SK-N-SH treated with all-trans-retinoic acid at 6 μM for 48 hours (cell line): ENCODE results near the gene CCDC57.

Experiments used
- ATAC-seq: fragments of 200-7000 bp; cut with Tn5 transposase; 3 replicates; pipeline ENCODE4 v1.9.1; 2020; ENCODE audit warnings: mild to moderate bottlenecking, moderate library complexity
- ARNTL ChIP-seq: fragments of 450-650 bp; formaldehyde crosslinking; IDR thresholded peaks from 2 replicates; pipeline ENCODE4 v1.5.0; 2020; ENCODE audit warnings: low read depth, mild to moderate bottlenecking, moderate library complexity, borderline replicate concordance
- BACH2 ChIP-seq: fragments of 250-450 bp; sonication (Bioruptor Pico); IDR thresholded peaks from 2 replicates; pipeline ENCODE4 v1.9.0; 2021; ENCODE audit warnings: mild to moderate bottlenecking, borderline replicate concordance
- CSDC2 ChIP-seq: fragments of 250-450 bp; sonication (Bioruptor Pico); IDR thresholded peaks from 2 replicates; pipeline ENCODE4 v1.5.0; 2020; ENCODE audit warnings: mild to moderate bottlenecking, moderate library complexity
- CSRNP3 ChIP-seq: fragments of 250-450 bp; sonication (Bioruptor Pico); IDR thresholded peaks from 2 replicates; pipeline ENCODE4 v1.5.1; 2021; ENCODE audit warnings: mild to moderate bottlenecking, moderate library complexity
- ESRRG ChIP-seq: fragments of 250-450 bp; sonication (Bioruptor Pico); IDR thresholded peaks from 2 replicates; pipeline ENCODE4 v1.6.1; 2021; ENCODE audit warnings: mild to moderate bottlenecking
- GLIS3 ChIP-seq: fragments of 250-450 bp; sonication (Bioruptor Pico); IDR thresholded peaks from 2 replicates; pipeline ENCODE4 v1.5.0; 2020; ENCODE audit warnings: mild to moderate bottlenecking, moderate library complexity
- ISL1 ChIP-seq: fragments of 250-450 bp; sonication (Bioruptor Pico); IDR thresholded peaks from 2 replicates; pipeline ENCODE4 v2.1.2; 2022; ENCODE audit warnings: mild to moderate bottlenecking, moderate library complexity
- OSR1 ChIP-seq: fragments of 250-450 bp; sonication (Bioruptor Pico); IDR thresholded peaks from 2 replicates; pipeline ENCODE4 v1.8.0; 2022; ENCODE audit warnings: moderate library complexity, mild to moderate bottlenecking, inconsistent platforms
- PATZ1 ChIP-seq: fragments of 250-450 bp; sonication (Bioruptor Pico); IDR thresholded peaks from 2 replicates; pipeline ENCODE4 v1.8.0; 2020; ENCODE audit warnings: mild to moderate bottlenecking, moderate library complexity, borderline replicate concordance
- POU6F1 ChIP-seq: fragments of 250-450 bp; sonication (Bioruptor Pico); IDR thresholded peaks from 2 replicates; pipeline ENCODE4 v1.8.0; 2021; ENCODE audit warnings: low read depth, mild to moderate bottlenecking, moderate library complexity, borderline replicate concordance
- PPARA ChIP-seq: fragments of 250-450 bp; sonication (Bioruptor Pico); IDR thresholded peaks from 2 replicates; pipeline ENCODE4 v1.5.0; 2020; ENCODE audit warnings: mild to moderate bottlenecking, borderline replicate concordance
- RARB ChIP-seq: fragments of 250-450 bp; sonication (Bioruptor Pico); IDR thresholded peaks from 2 replicates; pipeline ENCODE4 v1.8.0; 2021; ENCODE audit warnings: mild to moderate bottlenecking, moderate library complexity
- SNAI2 ChIP-seq: fragments of 250-450 bp; sonication (Bioruptor Pico); IDR thresholded peaks from 2 replicates; pipeline ENCODE4 v1.5.0; 2020; ENCODE audit warnings: mild to moderate bottlenecking, moderate library complexity
- TCF4 ChIP-seq: fragments of 250-450 bp; sonication (Bioruptor Pico); IDR thresholded peaks from 2 replicates; pipeline ENCODE4 v1.8.0; 2021; ENCODE audit warnings: mild to moderate bottlenecking, moderate library complexity, borderline replicate concordance
- TOX ChIP-seq: fragments of 250-450 bp; sonication (Bioruptor Pico); IDR thresholded peaks from 2 replicates; pipeline ENCODE4 v1.8.0; 2021; ENCODE audit warnings: mild to moderate bottlenecking, moderate library complexity, borderline replicate concordance
- TSHZ2 ChIP-seq: fragments of 250-450 bp; sonication (Bioruptor Pico); IDR thresholded peaks from 2 replicates; pipeline ENCODE4 v1.5.0; 2020; ENCODE audit warnings: mild to moderate bottlenecking, moderate library complexity
- ZC3H10 ChIP-seq: fragments of 250-450 bp; sonication (Bioruptor Pico); IDR thresholded peaks from 2 replicates; pipeline ENCODE4 v1.5.1; 2021; ENCODE audit warnings: mild to moderate bottlenecking, moderate library complexity
- ZFP3 ChIP-seq: fragments of 250-450 bp; sonication (Bioruptor Pico); IDR thresholded peaks from 2 replicates; pipeline ENCODE4 v1.5.0; 2020; ENCODE audit warnings: mild to moderate bottlenecking, moderate library complexity
- ZFP30 ChIP-seq: fragments of 450-650 bp; formaldehyde crosslinking; IDR thresholded peaks from 2 replicates; pipeline ENCODE4 v1.5.0; 2022; ENCODE audit warnings: mild to moderate bottlenecking, moderate library complexity
- ZNF565 ChIP-seq: fragments of 450-650 bp; formaldehyde crosslinking; conservative IDR thresholded peaks from 2 replicates; pipeline ENCODE4 v1.5.0; 2020; ENCODE audit warnings: low read depth, mild to moderate bottlenecking, moderate library complexity
- ZNF70 ChIP-seq: fragments of 450-650 bp; formaldehyde crosslinking; IDR thresholded peaks from 2 replicates; pipeline ENCODE4 v1.5.0; 2020; ENCODE audit warnings: mild to moderate bottlenecking, moderate library complexity
- ZNF8 ChIP-seq: fragments of 450-650 bp; formaldehyde crosslinking; IDR thresholded peaks from 2 replicates; pipeline ENCODE4 v1.5.0; 2020; ENCODE audit warnings: mild to moderate bottlenecking, moderate library complexity

The CCDC57 gene

DNA sequence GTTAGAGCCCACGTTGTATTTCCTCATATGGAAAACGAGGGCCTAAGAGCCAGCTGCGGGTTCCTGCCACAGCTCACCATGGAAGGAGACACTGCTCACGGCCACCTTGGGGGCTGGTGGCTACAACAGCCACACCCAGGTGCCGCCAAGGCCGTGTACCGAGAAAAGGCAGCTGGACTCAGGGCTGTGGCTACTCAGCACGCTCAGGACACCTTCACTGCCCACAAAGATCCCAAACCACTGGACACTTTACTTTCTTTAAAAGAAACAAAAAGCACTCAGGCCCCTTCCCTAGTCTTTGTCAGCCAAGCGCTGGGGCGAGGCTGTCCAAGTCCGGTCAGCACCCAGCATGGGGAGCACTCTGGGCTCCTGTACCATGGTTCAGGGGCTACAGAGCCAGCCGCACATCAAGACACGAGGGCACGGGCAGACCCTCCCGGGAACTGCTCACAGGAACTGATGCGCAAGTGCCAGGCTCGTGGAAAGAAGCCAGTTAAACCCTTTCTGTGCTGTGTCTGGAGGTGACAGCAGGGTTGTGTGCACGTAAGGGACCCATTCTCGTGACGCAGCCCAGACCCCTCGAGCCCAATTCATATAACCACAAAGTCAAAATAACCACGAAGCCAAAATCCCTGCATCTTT lies 34.7 kb upstream of the CCDC57 start:
- ATAC-seq = no peak
- TF ChIP-seq CSRNP3 (CRISPR knock-in tag) (no peak), ZC3H10 (CRISPR knock-in tag) (no peak), SNAI2 (no peak), OSR1 (CRISPR knock-in tag) (no peak), CSDC2 (CRISPR knock-in tag) (no peak), ESRRG (CRISPR knock-in tag) (no peak), RARB (CRISPR knock-in tag) (no peak), ZFP3 (CRISPR knock-in tag) (no peak), ZNF565 (no peak), TOX (no peak), PATZ1 (CRISPR knock-in tag) (no peak), ARNTL (CRISPR knock-in tag) (no peak), PPARA (CRISPR knock-in tag) (no peak), POU6F1 (CRISPR knock-in tag) (no peak), TCF4 (CRISPR knock-in tag) (no peak), TSHZ2 (CRISPR knock-in tag) (no peak), ISL1 (CRISPR knock-in tag) (no peak), ZNF8 (no peak)

DNA sequence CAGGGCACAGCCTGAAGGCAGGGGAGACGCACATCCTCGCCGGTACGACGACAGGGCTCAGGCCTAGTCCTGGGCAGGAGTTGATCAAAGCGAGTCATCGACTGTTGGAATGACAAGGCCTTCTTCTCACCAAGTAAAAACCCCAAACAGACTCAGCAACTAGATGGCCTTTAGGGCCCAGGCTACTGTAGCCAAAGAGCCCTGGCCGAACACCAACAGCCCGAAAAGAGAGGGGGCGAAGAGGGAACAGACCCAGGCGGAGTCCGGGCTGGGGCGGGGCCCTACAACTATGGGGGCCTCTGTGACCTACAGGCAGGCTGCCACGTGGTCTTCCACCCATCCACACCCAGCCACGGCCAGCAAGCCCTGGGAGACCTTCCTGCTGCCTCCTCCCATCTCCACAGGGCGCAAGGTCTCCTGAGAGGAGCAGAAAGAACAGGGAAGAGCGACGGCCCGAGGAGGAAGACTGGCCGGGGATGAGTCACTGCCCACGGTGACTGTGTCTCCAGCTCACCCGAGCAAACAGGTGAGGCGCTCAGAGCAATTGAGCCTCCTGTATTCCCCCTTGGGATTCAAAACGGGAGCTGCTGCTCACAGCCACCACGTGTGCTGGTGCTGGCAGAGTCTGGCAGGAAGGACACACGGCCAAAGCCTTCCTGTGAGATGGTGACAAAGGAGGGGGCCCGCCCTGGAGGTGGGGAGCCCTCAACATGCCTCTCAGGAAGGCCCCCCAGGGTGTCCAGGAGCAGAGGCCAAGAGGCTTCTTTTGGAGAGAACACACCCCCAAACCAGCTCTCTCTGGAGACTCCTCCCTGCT lies 33.9 kb upstream of the CCDC57 start:
- ATAC-seq = no peak
- no peak for TF ChIP-seq ZFP30 (CRISPR knock-in tag)
- no peak for TF ChIP-seq POU6F1 (CRISPR knock-in tag)
- TF ChIP-seq GLIS3 (CRISPR knock-in tag) = no peak
- no peak for TF ChIP-seq ARNTL (CRISPR knock-in tag)
- no peak for TF ChIP-seq PATZ1 (CRISPR knock-in tag)
- TF ChIP-seq RARB (CRISPR knock-in tag) = no peak
- no peak for TF ChIP-seq SNAI2
- no peak for TF ChIP-seq ZFP3 (CRISPR knock-in tag)
- no peak for TF ChIP-seq CSDC2 (CRISPR knock-in tag)
- no peak for TF ChIP-seq TCF4 (CRISPR knock-in tag)
- TF ChIP-seq TSHZ2 (CRISPR knock-in tag) = no peak
- TF ChIP-seq ZC3H10 (CRISPR knock-in tag) = no peak
- TF ChIP-seq BACH2 (CRISPR knock-in tag) = no peak
- no peak for TF ChIP-seq ZNF70
- TF ChIP-seq PPARA (CRISPR knock-in tag) = no peak
- TF ChIP-seq ZNF8 = no peak
- no peak for TF ChIP-seq ZNF565
